Activated CD8-positive, alpha-beta memory T cell treated with anti-CD3 and anti-CD28 coated beads, Interleukin-2, amount 50 U/mL, for 1 hour (primary cell): Measurements from ENCODE around the gene PIP4K2B.
"Not testable (repeated sequence)": the region's sequence is repeated elsewhere in the genome, so short reads cannot be mapped to it uniquely, and the experiment has no call there.

ENCODE experiments used
- DNase-seq: peaks from one replicate; pipeline ENCODE4 v3.0.0-alpha.2; 2020; ENCODE audit errors: extremely low read depth

Gene PIP4K2B

GRCh38 chr17:38730526-38731379, 68.6 kb downstream of the PIP4K2B start:
- no peak for DNase-seq

DNA sequence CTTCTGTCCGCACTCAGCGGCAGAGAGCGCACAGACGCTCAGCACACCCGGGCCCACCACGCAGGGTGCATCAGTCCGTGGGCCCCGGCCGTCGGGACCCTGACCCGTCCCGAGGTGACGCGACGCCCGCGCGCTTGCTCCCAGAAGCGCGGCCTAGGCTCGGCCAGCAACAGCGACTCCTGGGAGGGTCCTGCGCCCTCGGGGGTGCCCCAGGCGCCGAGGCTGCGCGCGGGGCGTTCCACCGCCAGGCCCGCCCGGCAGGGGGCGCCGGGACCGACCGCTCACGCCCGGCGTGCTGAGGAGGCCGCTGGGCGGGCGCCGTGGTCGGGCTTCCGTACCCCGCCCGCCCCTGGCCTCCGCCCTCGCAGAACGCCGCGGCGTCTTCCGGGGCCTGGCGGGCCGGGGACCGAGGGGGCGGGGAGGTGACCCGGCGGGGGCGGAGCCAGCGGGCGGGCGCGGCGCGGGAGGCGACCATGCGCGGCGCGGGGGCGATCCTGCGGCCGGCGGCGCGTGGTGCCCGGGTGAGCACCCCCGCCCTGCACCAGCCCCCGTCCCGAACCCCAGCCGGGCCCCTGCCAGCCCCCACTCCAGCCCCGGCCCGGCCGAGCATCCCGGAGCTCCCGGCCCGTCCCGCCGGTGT, 69.3 kb downstream of the PIP4K2B start, which contains the start of gene CISD3:
Gene CISD3, plus strand, starts transcription at position 456 of the 640 bp plus-strand sequence. Its CDS starts 18 bp downstream, at position 474.
- DNase-seq = peak; percentile 51

GRCh38 chr17:38729368-38729885, 69.9 kb downstream of the PIP4K2B start:
- no peak for DNase-seq

GRCh38 chr17:38728290-38728831, 71.0 kb downstream of the PIP4K2B start:
- DNase-seq = peak; percentile 45

DNA sequence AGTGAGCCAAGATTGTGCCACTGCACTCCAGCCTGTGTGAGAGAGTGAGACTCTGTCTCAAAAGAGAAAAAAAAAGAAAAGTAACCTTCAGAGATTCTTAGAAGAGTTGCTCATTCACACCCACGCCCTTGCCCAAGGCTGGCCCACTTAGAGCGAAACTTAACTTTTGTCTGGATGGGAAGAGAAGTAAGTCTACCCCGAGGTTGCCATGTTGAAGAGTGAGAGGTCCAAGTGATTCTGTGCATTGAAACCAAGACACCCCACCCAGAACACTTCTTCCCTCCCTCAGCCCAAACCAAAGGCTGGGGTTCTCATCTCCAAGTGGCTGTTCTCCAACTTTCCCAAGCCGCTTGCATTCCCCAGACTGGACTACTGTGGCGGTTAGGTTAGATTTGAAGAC, 71.6 kb downstream of the PIP4K2B start:
- no peak for DNase-seq

DNA sequence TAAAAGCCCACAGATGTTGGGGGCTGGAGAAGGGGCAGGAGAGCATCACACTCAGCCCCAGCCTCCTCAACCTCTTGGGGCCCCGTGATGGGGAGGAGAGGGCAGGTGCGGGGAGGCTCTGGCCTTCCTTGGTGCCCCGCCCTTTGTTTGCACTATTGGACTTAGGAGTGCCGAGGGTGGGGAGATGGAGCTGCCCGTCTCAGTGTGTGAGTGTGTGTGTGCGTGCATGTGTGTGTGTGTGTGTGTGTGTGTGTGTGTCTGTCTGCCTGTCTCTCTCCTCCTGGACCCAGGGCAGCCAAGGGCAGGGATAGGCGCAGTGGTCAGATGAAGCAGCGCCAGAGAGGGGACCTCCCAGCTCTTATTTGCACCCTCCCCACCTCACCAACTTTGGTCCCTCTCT, 73.2 kb downstream of the PIP4K2B start:
- not testable (repeated sequence) for DNase-seq

DNA sequence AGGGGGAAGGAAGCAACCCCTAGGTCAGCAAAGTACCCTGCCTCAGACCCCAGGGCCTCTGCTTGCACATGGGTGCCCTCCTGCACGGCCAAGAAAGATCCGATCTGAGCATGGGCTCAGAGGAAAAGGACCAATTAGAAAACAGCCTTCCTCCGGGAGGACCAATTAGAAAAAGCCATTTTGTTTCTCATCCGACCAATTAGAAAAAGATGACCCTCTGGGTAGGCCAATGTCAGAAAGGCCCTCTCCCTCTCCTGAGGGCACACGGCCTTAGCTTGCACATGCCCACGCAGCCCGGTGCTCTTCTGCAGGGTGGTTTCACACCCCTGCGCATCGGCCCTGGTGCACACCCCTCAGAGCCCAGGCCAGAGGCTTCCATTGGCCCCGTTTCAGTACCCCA, 74.3 kb downstream of the PIP4K2B start:
- no peak for DNase-seq

DNA sequence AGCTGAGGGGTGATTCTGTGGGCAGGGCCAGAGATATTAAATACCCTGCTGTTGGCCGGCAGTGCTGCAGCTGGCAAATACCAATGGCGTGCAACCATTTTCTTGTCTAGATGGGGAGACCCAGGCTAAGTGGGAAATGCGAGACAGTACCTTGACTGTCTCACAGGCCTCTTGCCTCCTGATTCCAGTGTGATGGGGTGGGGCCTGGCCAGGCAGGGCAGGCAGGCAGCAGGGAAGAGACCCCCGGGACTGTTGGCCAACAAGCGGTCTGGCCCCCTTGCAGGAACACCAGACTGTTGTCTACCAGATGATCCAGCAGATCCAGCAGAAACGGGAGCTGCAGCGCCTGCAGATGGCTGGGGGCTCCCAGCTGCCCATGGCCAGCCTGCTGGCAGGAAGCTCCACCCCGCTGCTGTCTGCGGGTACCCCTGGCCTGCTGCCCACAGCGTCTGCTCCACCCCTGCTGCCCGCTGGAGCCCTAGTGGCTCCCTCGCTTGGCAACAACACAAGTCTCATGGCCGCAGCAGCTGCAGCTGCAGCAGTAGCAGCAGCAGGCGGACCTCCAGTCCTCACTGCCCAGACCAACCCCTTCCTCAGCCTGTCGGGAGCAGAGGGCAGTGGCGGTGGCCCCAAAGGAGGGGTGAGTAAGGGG, 74.9 kb downstream of the PIP4K2B start:
- no peak for DNase-seq

GRCh38 chr17:38721802-38722201, 77.6 kb downstream of the PIP4K2B start:
- DNase-seq = no peak

- no peak for DNase-seq
Observed at GRCh38 chr17:38720941-38721340, 78.4 kb downstream of the PIP4K2B start.

DNA sequence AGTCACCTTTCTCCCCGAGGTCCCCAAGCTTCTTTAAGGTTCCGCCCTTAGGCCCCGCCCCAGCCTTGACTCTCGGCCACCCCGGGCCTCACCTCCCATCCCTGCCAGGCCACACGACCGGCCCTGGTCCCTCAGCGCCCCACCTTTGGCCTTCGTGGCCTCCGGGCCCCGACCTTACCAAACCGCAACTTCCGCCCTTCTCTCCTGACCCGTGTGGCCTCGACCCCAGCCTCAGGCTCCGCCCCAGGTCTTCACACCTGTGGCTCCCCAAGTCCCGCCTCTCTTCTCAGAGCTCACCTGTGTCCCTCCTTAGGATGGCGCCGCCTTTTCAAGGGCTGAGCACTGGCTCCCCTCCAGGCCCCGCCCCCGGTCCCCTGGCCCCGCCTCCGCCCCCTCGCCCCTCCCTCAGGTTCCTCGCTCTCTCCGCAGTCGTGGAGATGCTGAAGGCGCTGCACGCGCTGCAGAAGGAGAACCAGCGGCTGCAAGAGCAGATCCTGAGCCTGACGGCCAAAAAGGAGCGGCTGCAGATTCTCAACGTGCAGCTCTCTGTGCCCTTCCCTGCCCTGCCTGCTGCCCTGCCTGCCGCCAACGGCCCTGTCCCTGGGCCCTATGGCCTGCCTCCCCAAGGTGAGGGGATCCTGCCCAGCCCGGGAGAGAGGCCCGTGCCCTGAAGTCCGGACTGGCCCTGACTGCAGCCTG, 79.3 kb downstream of the PIP4K2B start:
- no peak for DNase-seq

DNA sequence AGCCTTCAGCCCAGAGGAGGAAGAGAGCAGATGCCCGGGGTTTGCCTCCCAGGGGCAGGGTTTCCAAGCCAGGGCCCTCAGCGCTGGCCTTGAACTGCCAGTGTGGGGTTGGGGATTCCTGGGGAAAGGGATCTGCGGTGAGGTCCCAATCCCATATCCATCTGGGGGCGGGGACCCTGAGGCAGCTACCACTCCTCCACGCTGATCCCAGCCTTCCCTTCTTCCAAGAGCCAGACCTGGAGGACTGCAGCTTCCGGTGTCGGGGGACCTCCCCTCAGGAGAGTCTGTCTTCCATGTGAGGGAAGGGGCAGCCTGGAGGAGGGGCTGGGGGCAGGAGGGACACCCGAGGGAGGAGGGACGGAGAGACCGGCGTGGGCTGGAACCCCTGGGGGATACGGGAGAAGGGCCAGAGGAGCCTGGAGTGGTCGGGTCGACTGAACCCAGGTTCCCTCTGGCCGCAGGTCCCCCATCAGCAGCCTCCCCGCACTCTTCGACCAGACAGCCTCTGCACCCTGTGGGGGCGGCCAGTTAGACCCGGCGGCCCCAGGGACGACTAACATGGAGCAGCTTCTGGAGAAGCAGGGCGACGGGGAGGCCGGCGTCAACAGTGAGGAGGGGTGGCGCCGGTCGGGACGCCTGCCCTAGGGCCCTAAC, 79.9 kb downstream of the PIP4K2B start:
- no peak for DNase-seq

GRCh38 chr17:38717139-38717745, 82.1 kb downstream of the PIP4K2B start:
- no peak for DNase-seq

GRCh38 chr17:38716368-38717005, 82.9 kb downstream of the PIP4K2B start:
- DNase-seq = no peak
